Measurements from ENCODE around the gene TFDP2. TPM values are rescaled to one million over a fixed set of nuclear protein-coding genes. Genes with fewer than 3 reads are reported as not detected.

TFDP2 gene
- total and polyA plus RNA-seq, 2 donors (not counting 1 experiment from before 2014, with no cell fraction given), result 5.5 to 31.7 TPM

- Histone ChIP-seq H3K4me2 (replicated peaks; ENCODE audit: low read depth, low read length, poor library complexity, severe bottlenecking) (no peak overlapping the region), H2AFZ (ENCODE audit: insufficient read depth, low read depth, low read length, poor library complexity, severe bottlenecking) (no peak overlapping the region), H3K36me3 (replicated peaks in 1 of 2; ENCODE audit: control extremely low read depth in 1 of 2, control insufficient read depth in 1 of 2, extremely low read depth in 1 of 2, insufficient read depth in 2 of 2, low read length in 1 of 2) (peaks cover 0 to 4% of the 10 kb centered on the region in 2 experiments), H3K4me3 (ENCODE audit: control extremely low read depth in 1 of 5, extremely low read depth in 1 of 5, insufficient read depth in 1 of 5, low read depth in 2 of 5, low read length in 4 of 5) (no peak overlapping the region), H3K79me2 (ENCODE audit: control insufficient read depth, insufficient read depth, low read length) (peaks cover 17% of the 10 kb centered on the region), H3K27me3 (replicated peaks in 1 of 4; ENCODE audit: control extremely low read depth in 1 of 4, control insufficient read depth in 3 of 4, insufficient read depth in 4 of 4, low read length in 3 of 4) (no peaks in the 10 kb centered on the region), H3K27ac (ENCODE audit: low read length in 2 of 2) (no peak overlapping the region), H3K9me3 (ENCODE audit: control extremely low read depth in 1 of 3, control insufficient read depth in 2 of 3, insufficient read depth in 1 of 3, low read length in 2 of 3) (peaks cover 0 to 16% (median 9%) of the 10 kb centered on the region in 3 donors), H4K20me1 (ENCODE audit: control insufficient read depth, insufficient read depth, low read length, poor library complexity, severe bottlenecking) (no peaks in the 10 kb centered on the region), H3K9ac (ENCODE audit: low read length) (no peak overlapping the region), H3K4me1 (ENCODE audit: control insufficient read depth in 2 of 2, insufficient read depth in 2 of 2, low read length in 2 of 2) (peaks cover 6 to 7% of the 10 kb centered on the region in 2 donors)
- ATAC-seq (ENCODE audit: low read depth) (no peak), DNase-seq (no peak)
- Mint-ChIP-seq H3K27me3 (no peaks in the 10 kb centered on the region), H3K9me3 (ENCODE audit: insufficient read depth) (peaks cover 8% of the 10 kb centered on the region), H3K4me3 (no peak overlapping the region), H3K4me1 (peaks cover 12% of the 10 kb centered on the region), H3K27ac (no peak overlapping the region)
- TF ChIP-seq EZH2 (IDR thresholded peaks at IDR 0.05; ENCODE audit: borderline replicate concordance, insufficient read depth, low read depth, low read length, poor library complexity, severe bottlenecking), result no peak
- WGBS (ENCODE audit: insufficient coverage), result 94% methylated on average over 3 of the region's 3 CpGs
- POLR2A ChIA-PET, result interaction anchor here (0.7 kb wide), 1 partner anchor 21 kb away, joined by 3 read pairs; no protein-coding TSS in a partner anchor
- CTCF ChIA-PET, result interaction anchor here (0.8 to 1.1 kb wide), 2 partner anchors 12 to 14 kb away, joined by 3 to 4 read pairs; no protein-coding TSS in a partner anchor
- intact Hi-C loops (cut with micrococcal nuclease), result no loop called here
These were observed 249.0 kb downstream of the TFDP2 start for GRCh38 chr3:141900343-141900742.

GRCh38 chr3:141898908-141899307 lies 250.4 kb downstream of the TFDP2 start:
- intact Hi-C loops (cut with micrococcal nuclease), result no loop called here
- no peaks in the 10 kb centered on the region for H4K20me1 ChIP-seq (ENCODE audit: control insufficient read depth, insufficient read depth, low read length, poor library complexity, severe bottlenecking)
- no peak overlapping the region for H3K4me2 ChIP-seq (replicated peaks; ENCODE audit: low read depth, low read length, poor library complexity, severe bottlenecking)
- H3K36me3 ChIP-seq (replicated peaks in 1 of 2; ENCODE audit: control extremely low read depth in 1 of 2, control insufficient read depth in 1 of 2, extremely low read depth in 1 of 2, insufficient read depth in 2 of 2, low read length in 1 of 2), result peaks cover 0 to 1% of the 10 kb centered on the region in 2 experiments
- no peak for ATAC-seq (ENCODE audit: low read depth)
- H3K4me1 ChIP-seq (ENCODE audit: control insufficient read depth in 2 of 2, insufficient read depth in 2 of 2, low read length in 2 of 2), result peaks cover 6 to 7% of the 10 kb centered on the region in 2 donors
- no peak overlapping the region for H3K4me3 ChIP-seq (ENCODE audit: control extremely low read depth in 1 of 5, extremely low read depth in 1 of 5, insufficient read depth in 1 of 5, low read depth in 2 of 5, low read length in 4 of 5)
- no peak overlapping the region for H3K27ac ChIP-seq (ENCODE audit: low read length in 2 of 2)
- Mint-ChIP-seq H3K4me1 (peaks cover 12% of the 10 kb centered on the region), H3K27ac (no peak overlapping the region), H3K27me3 (no peaks in the 10 kb centered on the region), H3K9me3 (ENCODE audit: insufficient read depth) (peaks cover 8% of the 10 kb centered on the region), H3K4me3 (no peak overlapping the region)
- no peak for TF ChIP-seq EZH2 (IDR thresholded peaks at IDR 0.05; ENCODE audit: borderline replicate concordance, insufficient read depth, low read depth, low read length, poor library complexity, severe bottlenecking)
- TF ChIP-seq, protein P1, sequence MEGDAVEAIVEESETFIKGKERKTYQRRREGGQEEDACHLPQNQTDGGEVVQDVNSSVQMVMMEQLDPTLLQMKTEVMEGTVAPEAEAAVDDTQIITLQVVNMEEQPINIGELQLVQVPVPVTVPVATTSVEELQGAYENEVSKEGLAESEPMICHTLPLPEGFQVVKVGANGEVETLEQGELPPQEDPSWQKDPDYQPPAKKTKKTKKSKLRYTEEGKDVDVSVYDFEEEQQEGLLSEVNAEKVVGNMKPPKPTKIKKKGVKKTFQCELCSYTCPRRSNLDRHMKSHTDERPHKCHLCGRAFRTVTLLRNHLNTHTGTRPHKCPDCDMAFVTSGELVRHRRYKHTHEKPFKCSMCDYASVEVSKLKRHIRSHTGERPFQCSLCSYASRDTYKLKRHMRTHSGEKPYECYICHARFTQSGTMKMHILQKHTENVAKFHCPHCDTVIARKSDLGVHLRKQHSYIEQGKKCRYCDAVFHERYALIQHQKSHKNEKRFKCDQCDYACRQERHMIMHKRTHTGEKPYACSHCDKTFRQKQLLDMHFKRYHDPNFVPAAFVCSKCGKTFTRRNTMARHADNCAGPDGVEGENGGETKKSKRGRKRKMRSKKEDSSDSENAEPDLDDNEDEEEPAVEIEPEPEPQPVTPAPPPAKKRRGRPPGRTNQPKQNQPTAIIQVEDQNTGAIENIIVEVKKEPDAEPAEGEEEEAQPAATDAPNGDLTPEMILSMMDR (IDR thresholded peaks at IDR 0.05), result no peak
- peaks cover 0 to 16% (median 9%) of the 10 kb centered on the region in 3 donors for H3K9me3 ChIP-seq (ENCODE audit: control extremely low read depth in 1 of 3, control insufficient read depth in 2 of 3, insufficient read depth in 1 of 3, low read length in 2 of 3)
- H3K9ac ChIP-seq (ENCODE audit: low read length), result no peak overlapping the region
- H3K27me3 ChIP-seq (replicated peaks in 1 of 4; ENCODE audit: control extremely low read depth in 1 of 4, control insufficient read depth in 3 of 4, insufficient read depth in 4 of 4, low read length in 3 of 4), result no peaks in the 10 kb centered on the region
- ChIA-PET POLR2A (no interaction called here), CTCF (no interaction called here)
- H2AFZ ChIP-seq (ENCODE audit: insufficient read depth, low read depth, low read length, poor library complexity, severe bottlenecking), result no peak overlapping the region
- WGBS (ENCODE audit: insufficient coverage), result no CpG with 5 or more reads among the region's 1 CpG
- DNase-seq, result no peak
- H3K79me2 ChIP-seq (ENCODE audit: control insufficient read depth, insufficient read depth, low read length), result peaks cover 18% of the 10 kb centered on the region
